Endothelial cell of umbilical vein (primary cell): ENCODE data around the gene ROCK2. TPM values are rescaled to one million over a fixed set of nuclear protein-coding genes. Genes with fewer than 3 reads are reported as not detected.

Source experiments
- BruUV-seq: library from RNA; stranded (reverse); fragments of 400-500 nt; replicated peaks from 2 replicates; lab custom pipeline; 2021; lab: Mats Ljungman, UMichigan
- CTCF ChIA-PET: fragments of 300-600, 350-600 bp; sonication (Branson Sonifier 250); formaldehyde crosslinking; loops from one replicate; lab custom pipeline; 2021; ENCODE audit warnings: antibody characterized with exemption, inconsistent platforms; lab: Charles Lee
- POLR2A ChIA-PET: fragments of 300-600, 350-600 bp; sonication (Branson Sonifier 250); formaldehyde crosslinking; loops from one replicate; lab custom pipeline; 2021; ENCODE audit warnings: antibody characterized with exemption, inconsistent platforms; lab: Charles Lee
- DNase-seq: peaks from one replicate; pipeline ENCODE4 v3.0.0-alpha.2; 2011; ENCODE audit warnings: low read depth, low spot score
- FAIRE-seq: peaks from 2 replicates; lab custom pipeline; 2011; peaks lifted over from hg19 to GRCh38; lab: Jason Lieb, UNC
- H2AFZ ChIP-seq: 2 replicates; pipeline ENCODE4 v1.6.0; 2012; ENCODE audit warnings: low read depth, low read length, control low read depth, inconsistent platforms
- H3K27ac ChIP-seq: 2 replicates; pipeline ENCODE4 v1.5.1; 2011; ENCODE audit warnings: low read depth, mild to moderate bottlenecking, control low read depth, low read length, moderate library complexity; ENCODE audit not compliant: insufficient read depth
- H3K27me3 ChIP-seq, 2 experiments: 2 replicates each; pipeline versions ENCODE4 v1.6.0 to v1.6.1; 2011; ENCODE audit warnings: low read length in 2 of 2, mixed read lengths in 1 of 2; ENCODE audit not compliant: control insufficient read depth in 2 of 2, insufficient read depth in 2 of 2
- H3K36me3 ChIP-seq, 2 experiments: 2 replicates in 1 of 2; 3 replicates in 1 of 2; pipeline ENCODE4 v1.5.1; 2011; ENCODE audit warnings: low read length in 2 of 2, mild to moderate bottlenecking in 1 of 2, moderate library complexity in 1 of 2; ENCODE audit not compliant: control insufficient read depth in 2 of 2, insufficient read depth in 2 of 2; ENCODE audit errors: extremely low read depth in 1 of 2
- H3K4me1 ChIP-seq: 3 replicates; pipeline ENCODE4 v1.5.1; 2011; ENCODE audit warnings: mild to moderate bottlenecking, low read length; ENCODE audit not compliant: control insufficient read depth, insufficient read depth; ENCODE audit errors: extremely low read depth
- H3K4me2 ChIP-seq: 2 replicates; pipeline ENCODE4 v1.6.1; 2011; ENCODE audit warnings: low read length, control low read depth, mixed read lengths; ENCODE audit not compliant: insufficient read depth
- H3K4me3 ChIP-seq, 3 experiments: fragments of 200-600 bp in 1 of 3; sonication (generic), shearing (Covaris generic) in 1 of 3; replicated peaks in 1 of 3; 2 replicates each; pipeline ENCODE4 v1.5.1; 2011 to 2016; ENCODE audit warnings: control low read depth in 3 of 3, low read length in 3 of 3, mild to moderate bottlenecking in 2 of 3, inconsistent platforms in 1 of 3, low read depth in 1 of 3, moderate library complexity in 1 of 3; ENCODE audit not compliant: insufficient read depth in 1 of 3
- H3K79me2 ChIP-seq: 2 replicates; pipeline ENCODE4 v1.6.0; 2012; ENCODE audit warnings: low read length, inconsistent platforms; ENCODE audit not compliant: control insufficient read depth, insufficient read depth
- H3K9ac ChIP-seq: replicated peaks from 2 replicates; pipeline ENCODE3; 2011; ENCODE audit warnings: low read length, control low read depth; ENCODE audit not compliant: insufficient read depth; ENCODE audit errors: extremely low read depth
- H3K9me1 ChIP-seq: replicated peaks from 3 replicates; pipeline ENCODE4 v1.6.0; 2011; ENCODE audit warnings: mild to moderate bottlenecking, low read length; ENCODE audit not compliant: control insufficient read depth, insufficient read depth; ENCODE audit errors: extremely low read depth
- H3K9me3 ChIP-seq: replicated peaks from 2 replicates; pipeline ENCODE4 v1.5.1; 2012; ENCODE audit warnings: low read length, inconsistent platforms; ENCODE audit not compliant: control insufficient read depth, insufficient read depth
- H4K20me1 ChIP-seq: replicated peaks from 2 replicates; pipeline ENCODE3; 2011; ENCODE audit warnings: mild to moderate bottlenecking, low read length; ENCODE audit not compliant: control insufficient read depth, insufficient read depth; ENCODE audit errors: extremely low read depth
- CTCF ChIP-seq, 2 donors: IDR thresholded peaks; 1 replicate in 1 of 2; 2 replicates in 1 of 2; pipeline ENCODE4 v1.5.1; 2011; ENCODE audit warnings: low read length in 2 of 2, mild to moderate bottlenecking in 2 of 2, moderate library complexity in 2 of 2, control low read depth in 1 of 2, inconsistent platforms in 1 of 2, low read depth in 1 of 2; ENCODE audit not compliant: insufficient read depth in 1 of 2; ENCODE audit errors: extremely low read depth in 1 of 2
- EZH2 ChIP-seq: IDR thresholded peaks from 2 replicates; pipeline ENCODE4 v1.6.1; 2012; ENCODE audit warnings: borderline replicate concordance, low read depth, mild to moderate bottlenecking, moderate library complexity, low read length, inconsistent platforms; ENCODE audit not compliant: severe bottlenecking
- FOS ChIP-seq: IDR thresholded peaks from 2 replicates; pipeline ENCODE4 v1.6.1; 2011; ENCODE audit warnings: mild to moderate bottlenecking, low read length, moderate library complexity, borderline replicate concordance; ENCODE audit not compliant: insufficient read depth
- GATA2 ChIP-seq: IDR thresholded peaks from 2 replicates; pipeline ENCODE4 v1.7.0; 2011; ENCODE audit warnings: low read depth, mild to moderate bottlenecking, moderate library complexity, mixed read lengths, low read length; ENCODE audit not compliant: insufficient read length, insufficient read depth
- JUN ChIP-seq: IDR thresholded peaks from 2 replicates; pipeline ENCODE4 v1.6.1; 2011; ENCODE audit warnings: borderline replicate concordance, low read depth; ENCODE audit not compliant: insufficient read length, insufficient read depth
- MAX ChIP-seq: IDR thresholded peaks from 2 replicates; pipeline ENCODE4 v1.6.1; 2011; ENCODE audit not compliant: insufficient read depth, insufficient read length
- MYC ChIP-seq: IDR thresholded peaks from one replicate; pipeline ENCODE4 v1.6.1; 2011; ENCODE audit warnings: mild to moderate bottlenecking, low read depth, low read length
- POLR2A ChIP-seq: IDR thresholded peaks from 2 replicates; pipeline ENCODE4 v1.6.1; 2012; ENCODE audit warnings: low read depth, mild to moderate bottlenecking, control low read depth, low read length
- POLR2AphosphoS5 ChIP-seq: IDR thresholded peaks from 2 replicates; pipeline ENCODE4 v1.6.1; 2012; ENCODE audit warnings: low read depth, mild to moderate bottlenecking, control low read depth, low read length, moderate library complexity; ENCODE audit not compliant: insufficient read depth
- dilution Hi-C: fragments of 300-500 bp; cut with MboI; formaldehyde crosslinking; loops from one replicate; pipeline ENCODE4 v1.15.0; 2019; ENCODE audit warnings: low sequenced_read_pairs; ENCODE audit not compliant: extremely low pct_ligation_motif_present
- intact Hi-C: fragments of 100-400 bp; cut with micrococcal nuclease; formaldehyde crosslinking; loops from one replicate; pipeline ENCODE4 v1.10.0; 2022
- polyA plus RNA-seq, 4 experiments: library from polyadenylated mRNA; depleted of rRNA in 3 of 4; stranded (reverse) in 3 of 4; unstranded in 1 of 4; fragments of >200 nt; gene quantifications; 2 replicates each; pipeline versions ENCODE4 v1.2.1 to v1.2.3, GENCODE V29; 2011 to 2012; ENCODE audit warnings: missing spikeins in 1 of 4
- total RNA-seq: library from RNA; stranded (reverse); gene quantifications from 2 replicates; pipeline ENCODE4 v1.2.3, GENCODE V29; 2021

Gene ROCK2
- total and polyA plus RNA-seq, 2 donors (not counting 3 experiments of a cell fraction or from before 2014, with no cell fraction given) = 5.2 to 56.5 TPM

DNA sequence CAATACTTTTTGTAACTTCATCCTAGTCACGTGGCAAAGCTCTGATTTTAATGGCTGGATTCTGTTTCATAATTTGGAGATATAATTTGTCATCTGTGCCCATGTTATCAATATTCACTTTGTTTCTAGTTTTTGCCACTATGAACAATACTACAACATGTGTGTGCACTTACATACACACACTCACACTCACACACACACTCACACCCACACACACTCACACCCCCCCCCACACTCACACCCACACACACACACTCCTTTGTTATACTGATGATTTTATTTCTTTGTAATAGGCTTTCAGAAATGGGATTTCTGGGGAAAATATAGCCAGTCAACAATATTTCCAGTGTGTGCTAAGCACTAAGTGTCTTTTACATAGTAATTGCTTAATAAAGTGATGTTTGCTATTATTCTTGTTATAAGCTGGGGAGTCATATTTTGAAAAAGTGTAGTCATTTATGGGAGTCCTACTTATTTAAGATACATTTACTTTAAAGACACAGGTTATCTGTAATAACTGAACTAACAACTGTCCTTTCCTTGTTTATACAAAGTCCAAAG, 22.8 kb upstream of the ROCK2 start:
- POLR2A ChIA-PET = interaction anchor here (1.2 to 1.4 kb wide), 2 partner anchors 22 to 37 kb away, joined by 3 read pairs; no protein-coding TSS in a partner anchor
- Histone ChIP-seq H3K27ac (no peak overlapping the region), H2AFZ (peak overlapping the region; percentile 1)

More for the DNA sequence above, 22.8 kb upstream of the ROCK2 start:
- Histone ChIP-seq H3K9me3 (no peaks in the 10 kb centered on the region), H3K27me3 (no peaks in the 10 kb centered on the region), H3K9me1 (no peaks in the 10 kb centered on the region), H3K36me3 (no peaks in the 10 kb centered on the region), H3K9ac (no peak overlapping the region), H3K4me1 (peaks cover 16% of the 10 kb centered on the region), H4K20me1 (no peaks in the 10 kb centered on the region), H3K4me3 (no peak overlapping the region), H3K79me2 (no peaks in the 10 kb centered on the region), H3K4me2 (peak overlapping the region; percentile 84)
- no peak for FAIRE-seq
- dilution Hi-C loops = no loop called here
- intact Hi-C loops = loop anchor here (5.0 kb wide), 1 partner anchor 35 kb away; no protein-coding TSS in a partner anchor
- DNase-seq = no peak
- TF ChIP-seq MYC (no peak), JUN (no peak), MAX (no peak), EZH2 (no peak), FOS (no peak), CTCF (IDR thresholded peaks at IDR 0.05; ENCODE audit: extremely low read depth in 1 of 2, insufficient read depth in 1 of 2, low read depth in 1 of 2, low read length in 2 of 2) (no peak), GATA2 (no peak), POLR2AphosphoS5 (no peak), POLR2A (no peak)
- no TSS peak for BruUV-seq
- CTCF ChIA-PET = interaction anchor here (0.7 to 3.8 kb wide), 13 partner anchors 9 to 298 kb away, joined by 3 to 27 read pairs (median 6); partner anchors contain the start of gene ROCK2
